Measurements from ENCODE around the gene ALOXE3.
"Not testable (repeated sequence)": the region's sequence is repeated elsewhere in the genome, so short reads cannot be mapped to it uniquely, and the experiment has no call there.

Gene ALOXE3

GRCh38 chr17:8121407-8121680 is 3.0 kb upstream of the ALOXE3 start:
- no peak for FAIRE-seq

- FAIRE-seq: no peak
Observed at GRCh38 chr17:8120520-8121406, 2.4 kb upstream of the ALOXE3 start.

GRCh38 chr17:8119581-8120519 is 1.5 kb upstream of the ALOXE3 start:
- FAIRE-seq: peak; percentile 74

GRCh38 chr17:8118769-8119580 is 661 bp upstream of the ALOXE3 start:
- no peak for FAIRE-seq

- no peak for FAIRE-seq
Observed at GRCh38 chr17:8117367-8117979, 841 bp downstream of the ALOXE3 start.

- FAIRE-seq: no peak
Observed at GRCh38 chr17:8116776-8117175, 1.5 kb downstream of the ALOXE3 start.

- FAIRE-seq: no peak
Observed at GRCh38 chr17:8110907-8111306, 7.4 kb downstream of the ALOXE3 start.

- FAIRE-seq: no peak
Observed at GRCh38 chr17:8110456-8110804, 7.9 kb downstream of the ALOXE3 start.

- FAIRE-seq: no peak
Observed at GRCh38 chr17:8109661-8110455, 8.5 kb downstream of the ALOXE3 start.

- FAIRE-seq: no peak
Observed at GRCh38 chr17:8108972-8109660, 9.2 kb downstream of the ALOXE3 start.

GRCh38 chr17:8106980-8107379 is 11.3 kb downstream of the ALOXE3 start:
- not testable (repeated sequence) for FAIRE-seq

- FAIRE-seq: no peak
Observed at GRCh38 chr17:8105957-8106398, 12.3 kb downstream of the ALOXE3 start.

- no peak for FAIRE-seq
Observed at GRCh38 chr17:8104911-8105310, 13.4 kb downstream of the ALOXE3 start.

GRCh38 chr17:8103549-8103948 is 14.8 kb downstream of the ALOXE3 start:
- FAIRE-seq: no peak

GRCh38 chr17:8101721-8102120 is 16.6 kb downstream of the ALOXE3 start:
- FAIRE-seq: no peak

- FAIRE-seq: no peak
Observed at GRCh38 chr17:8100763-8101162, 17.6 kb downstream of the ALOXE3 start.

GRCh38 chr17:8100111-8100510 is 18.2 kb downstream of the ALOXE3 start:
- FAIRE-seq: no peak

- FAIRE-seq: no peak
Observed at GRCh38 chr17:8096541-8096940, 21.8 kb downstream of the ALOXE3 start.

- no peak for FAIRE-seq
Observed at GRCh38 chr17:8095361-8095760, 23.0 kb downstream of the ALOXE3 start.

- FAIRE-seq: no peak
Observed at GRCh38 chr17:8091033-8091687, 27.2 kb downstream of the ALOXE3 start.
